NCI-H524 treated with DMSO at 0.1 percent for 48 hours (cell line): ENCODE results near the gene NABP2.
"Not testable (repeated sequence)": the region's sequence is repeated elsewhere in the genome, so short reads cannot be mapped to it uniquely, and the experiment has no call there.

ENCODE experiments used
- DNase-seq: peaks from one replicate; lab custom pipeline; 2025; lab: John Stamatoyannopoulos, UW

Gene NABP2

DNA sequence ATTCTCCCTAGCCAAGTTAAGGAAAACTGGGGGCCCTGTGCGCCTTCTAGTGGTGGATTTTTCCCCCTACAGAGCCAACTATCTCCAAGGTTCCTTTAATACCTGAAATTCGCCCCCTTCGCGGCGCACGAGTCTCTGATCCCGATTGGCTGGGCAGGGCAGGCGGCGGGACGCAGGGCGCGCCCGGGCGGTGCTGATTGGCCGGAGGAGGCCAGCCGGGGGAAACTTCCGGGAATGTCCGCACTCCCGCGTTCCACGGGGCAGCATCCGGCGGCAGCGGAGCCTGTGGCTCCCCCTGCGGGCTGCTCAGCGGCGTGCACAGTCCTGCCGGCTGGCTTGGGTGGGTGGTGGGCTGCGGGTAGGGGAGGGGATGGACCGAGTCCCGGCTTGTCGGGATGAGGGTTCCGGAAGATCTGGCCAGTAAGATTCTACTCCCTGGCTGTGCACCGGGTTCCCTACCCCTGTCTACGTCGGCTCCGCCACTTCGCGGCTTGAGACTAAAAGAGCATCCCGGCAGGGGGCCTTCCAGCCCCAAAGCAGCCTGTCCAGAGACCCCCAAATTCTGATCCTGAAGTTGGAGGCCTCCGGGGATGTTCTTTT, at the start of gene NABP2:
NABP2 (plus strand) TSS at position 241 of the 600 bp plus-strand sequence. CDS start 515 bp downstream, outside the sequence.
- peak; percentile 77 for DNase-seq

DNA sequence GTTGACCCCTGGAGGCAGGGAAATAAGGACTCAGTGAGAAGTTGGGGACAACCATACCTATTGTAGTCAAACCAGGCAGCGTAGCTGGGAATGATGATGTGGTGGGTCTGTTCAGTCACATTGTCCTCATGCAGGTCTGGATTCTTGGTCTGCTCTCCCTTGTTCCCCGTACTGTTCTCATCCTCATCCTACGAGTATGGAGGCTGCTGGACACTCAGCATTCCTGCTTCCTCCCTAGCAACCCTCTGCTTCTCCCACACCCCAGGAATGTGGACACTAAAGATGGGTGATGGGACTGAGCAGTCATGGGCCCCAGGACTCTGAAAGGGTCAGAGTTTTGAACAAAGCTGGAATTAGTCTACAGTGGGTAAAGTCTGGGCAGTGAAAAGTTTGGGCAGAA, 45.8 kb upstream of the NABP2 start:
- DNase-seq = no peak

DNA sequence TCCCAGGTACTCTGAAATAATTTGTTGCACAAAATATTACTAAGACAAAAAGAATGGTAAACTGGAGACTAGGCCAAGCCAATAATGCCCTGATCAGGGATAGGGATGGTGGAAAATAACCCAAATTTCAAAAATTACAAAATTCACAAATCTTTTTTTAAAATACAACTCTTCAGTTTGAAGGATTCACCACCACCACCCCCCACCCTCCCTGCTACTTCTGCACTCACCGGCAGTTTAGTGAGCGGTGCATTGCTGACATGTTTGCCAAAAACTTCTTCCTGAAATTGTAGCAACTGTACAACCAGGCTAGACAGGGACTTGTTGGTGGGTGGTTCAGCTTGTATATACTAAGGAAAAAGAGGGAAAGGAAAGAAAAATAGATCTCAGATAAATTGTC, 37.2 kb upstream of the NABP2 start:
- no peak for DNase-seq

DNA sequence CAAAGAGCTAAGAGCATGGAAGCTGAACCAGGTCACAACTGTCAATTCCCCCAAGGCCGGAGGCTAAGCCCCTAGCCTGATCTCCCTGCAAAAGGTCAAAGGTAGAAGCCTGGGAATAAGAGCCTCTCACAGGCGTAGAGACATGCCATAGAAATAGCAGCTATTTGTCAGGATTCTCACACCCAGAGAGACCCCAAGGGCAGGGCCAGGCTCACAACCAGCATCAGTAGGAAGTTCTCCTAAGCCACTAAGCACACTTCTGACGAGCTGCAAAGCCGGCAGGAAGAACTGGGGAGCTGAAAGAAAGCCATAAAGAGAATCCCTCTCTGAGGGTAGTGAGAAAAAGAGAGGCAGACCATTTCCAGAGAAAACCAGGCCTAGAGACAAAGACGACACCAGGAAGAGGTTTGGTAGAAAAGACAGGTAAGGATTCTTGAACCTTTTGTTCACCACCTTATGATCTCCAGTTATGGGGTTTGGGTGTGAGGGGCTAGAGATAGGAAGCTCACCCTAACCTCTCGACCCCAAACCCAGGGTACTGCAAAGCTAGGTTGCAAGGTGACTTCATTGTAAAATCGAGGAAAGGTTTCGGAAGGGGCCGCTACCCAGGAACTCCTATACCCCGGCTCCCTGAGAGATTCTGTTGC, 35.9 kb upstream of the NABP2 start:
- DNase-seq = no peak

- DNase-seq = no peak
These were observed 35.4 kb upstream of the NABP2 start for GRCh38 chr12:56188778-56189098.

GRCh38 chr12:56189099-56189917, 34.8 kb upstream of the NABP2 start, which contains the start of gene SMARCC2:
TSS of gene SMARCC2 (minus strand) at chr12:56189483. CDS start at chr12:56189461, 22 bp downstream.
- DNase-seq = peak; percentile 26

GRCh38 chr12:56189918-56190694, 34.0 kb upstream of the NABP2 start:
- DNase-seq = peak; percentile 23

DNA sequence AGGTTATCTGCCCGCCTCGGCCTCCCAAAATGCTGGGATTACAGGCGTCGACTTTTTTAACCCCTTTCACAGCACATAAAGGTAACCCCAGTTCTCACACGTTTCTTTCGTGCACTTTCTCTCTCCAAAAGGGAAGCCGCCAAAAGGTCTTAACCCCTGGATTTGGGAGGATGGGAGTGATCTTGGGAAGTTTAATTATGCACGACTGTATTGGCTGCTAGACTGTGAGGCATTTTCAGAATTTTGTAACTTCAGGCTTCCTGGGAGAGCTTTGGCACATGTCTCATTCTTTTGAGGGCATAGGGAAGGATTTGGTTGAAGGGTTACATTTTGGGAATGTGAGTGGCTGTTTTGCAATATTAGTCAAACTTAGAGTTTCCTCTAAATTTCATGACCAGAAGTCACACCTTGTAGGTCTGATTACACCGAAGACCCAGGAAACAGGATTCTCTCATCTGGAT, 33.4 kb upstream of the NABP2 start:
- no peak for DNase-seq

GRCh38 chr12:56192582-56192981, 31.6 kb upstream of the NABP2 start:
- no peak for DNase-seq

DNA sequence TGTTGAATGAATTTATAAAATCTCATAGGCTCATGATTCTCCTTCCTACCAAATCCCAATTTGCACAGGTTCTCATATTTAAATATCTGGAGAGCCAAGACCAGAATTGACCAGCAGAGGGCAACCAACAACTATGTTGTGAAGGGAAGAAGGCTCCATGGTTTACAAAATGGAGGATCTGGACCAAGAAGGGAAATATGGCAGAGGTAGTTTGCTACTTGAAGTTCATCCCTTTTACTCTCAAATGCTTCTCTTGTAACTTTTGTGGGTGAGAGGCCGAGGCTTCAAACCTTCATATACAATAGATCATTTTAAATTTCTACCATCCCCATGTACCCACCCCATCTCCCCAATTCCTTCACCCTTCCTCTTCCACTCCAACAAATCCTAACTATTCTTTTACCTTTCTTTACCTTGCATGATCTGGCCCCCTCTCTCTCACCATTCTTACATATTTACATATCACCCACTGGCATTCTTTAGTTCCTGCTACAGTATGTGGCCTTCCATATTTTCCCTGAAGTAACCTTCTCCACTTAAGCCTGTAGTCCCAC, 31.0 kb upstream of the NABP2 start:
- DNase-seq = no peak

- not testable (repeated sequence) for DNase-seq
These were observed 27.2 kb upstream of the NABP2 start for GRCh38 chr12:56196818-56197550.

DNA sequence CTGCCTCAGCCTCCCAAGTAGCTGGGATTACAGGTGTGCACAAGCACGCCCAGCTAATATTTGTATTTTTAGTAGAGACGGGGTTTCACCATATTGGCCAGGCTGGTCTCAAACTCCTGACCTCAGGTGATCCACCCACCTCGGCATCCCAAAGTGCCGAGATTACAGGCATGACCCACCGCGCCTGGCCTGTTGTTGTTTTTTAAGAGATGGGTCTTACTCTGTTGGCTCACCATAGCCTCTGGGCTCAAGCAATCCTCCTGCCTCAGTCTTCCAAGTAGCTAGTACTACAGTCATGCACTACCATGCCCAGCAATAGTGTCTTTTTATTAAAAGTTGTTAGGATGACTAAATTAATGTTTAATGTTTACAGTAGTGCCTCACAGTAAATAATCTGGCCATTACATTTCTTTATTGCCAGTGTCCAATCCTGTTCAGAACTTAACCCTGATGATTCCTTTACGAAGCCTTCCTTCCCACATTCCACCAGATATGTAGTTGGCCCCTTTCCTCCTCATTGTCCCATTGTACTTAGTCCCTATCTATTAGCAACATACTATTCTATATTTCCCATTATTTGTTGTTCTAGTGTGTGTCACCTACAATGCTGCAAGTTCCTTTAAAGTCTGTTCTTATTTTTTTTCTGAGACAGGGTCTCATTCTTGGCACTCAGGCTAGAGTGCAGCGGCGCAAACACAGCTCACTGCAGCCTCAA, 26.1 kb upstream of the NABP2 start:
- no peak for DNase-seq

GRCh38 chr12:56198836-56199235, 25.3 kb upstream of the NABP2 start:
- no peak for DNase-seq

GRCh38 chr12:56202366-56202765, 21.8 kb upstream of the NABP2 start:
- no peak for DNase-seq

GRCh38 chr12:56202838-56203237, 21.3 kb upstream of the NABP2 start:
- no peak for DNase-seq

DNA sequence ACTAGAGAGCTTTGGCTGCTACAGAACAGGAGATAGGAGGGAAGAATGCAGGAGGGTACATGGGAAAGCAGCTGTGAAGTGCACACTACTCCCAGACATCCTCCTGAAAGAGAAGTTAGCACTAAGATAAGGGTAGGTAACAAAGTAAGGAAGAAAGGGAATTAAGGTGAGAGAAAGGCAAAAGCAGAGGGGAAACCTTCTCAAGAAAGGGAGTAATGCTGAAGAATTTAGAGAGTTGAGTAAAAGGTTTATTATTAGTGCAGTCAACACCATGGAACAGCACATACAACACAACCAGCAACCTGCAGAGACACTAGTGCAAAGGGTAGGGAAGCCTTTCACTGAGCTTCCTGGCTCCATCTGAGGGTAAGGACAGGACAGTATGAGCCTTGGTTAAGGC, 19.9 kb upstream of the NABP2 start:
- no peak for DNase-seq

DNA sequence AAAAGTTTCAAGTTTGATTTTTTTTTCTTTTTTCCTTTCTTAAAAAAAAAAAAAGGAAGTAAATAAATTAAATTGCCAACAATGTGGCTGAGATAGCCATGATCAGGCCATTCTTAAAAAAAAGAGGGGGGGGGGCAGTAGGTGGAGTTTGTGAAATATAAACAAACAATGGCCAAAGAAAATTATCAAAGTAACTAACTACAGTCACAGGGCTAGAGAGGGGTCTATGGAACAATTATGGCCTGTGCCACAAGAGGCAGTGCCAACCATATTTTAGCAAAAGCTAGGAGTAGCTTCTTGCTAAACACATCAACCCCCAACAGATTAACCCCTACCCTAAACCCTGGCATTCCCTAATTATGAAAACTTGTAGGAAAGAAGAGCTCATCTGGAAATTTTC, 18.7 kb upstream of the NABP2 start:
- DNase-seq = no peak

GRCh38 chr12:56206452-56207166, 17.5 kb upstream of the NABP2 start:
- DNase-seq = no peak

- DNase-seq = no peak
These were observed 16.1 kb upstream of the NABP2 start for GRCh38 chr12:56208006-56208405.

DNA sequence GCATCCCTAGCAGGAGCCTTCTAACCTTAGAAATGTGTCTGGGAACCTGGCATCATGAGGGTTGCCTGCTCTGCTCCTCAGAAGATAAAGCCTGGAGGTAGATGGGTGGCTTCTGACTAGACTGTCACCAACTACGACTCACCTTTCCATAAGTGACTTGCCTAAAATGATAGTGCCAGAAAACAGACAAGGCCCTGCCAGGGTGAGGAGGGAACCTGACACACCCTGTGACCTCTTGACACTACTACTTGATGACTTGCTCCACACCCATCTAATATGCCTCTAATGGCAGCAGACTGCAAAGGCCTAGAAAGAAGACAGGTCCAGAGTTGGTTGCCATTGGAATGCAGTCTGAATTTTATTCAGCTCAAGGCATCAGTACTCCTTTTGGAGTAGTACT, 11.8 kb upstream of the NABP2 start:
- no peak for DNase-seq
